NCI-H82 treated with DMSO at 0.1 percent for 48 hours (cell line): ENCODE results near the gene HNRNPL.
"Not testable (repeated sequence)": the region's sequence is repeated elsewhere in the genome, so short reads cannot be mapped to it uniquely, and the experiment has no call there.

Source experiments
- DNase-seq: peaks from one replicate; lab custom pipeline; 2025; ENCODE audit not compliant: unreplicated experiment; lab: John Stamatoyannopoulos, UW

Gene HNRNPL

GRCh38 chr19:38869836-38870607 lies 20.2 kb upstream of the HNRNPL start:
- peak; percentile 30 for DNase-seq

DNA sequence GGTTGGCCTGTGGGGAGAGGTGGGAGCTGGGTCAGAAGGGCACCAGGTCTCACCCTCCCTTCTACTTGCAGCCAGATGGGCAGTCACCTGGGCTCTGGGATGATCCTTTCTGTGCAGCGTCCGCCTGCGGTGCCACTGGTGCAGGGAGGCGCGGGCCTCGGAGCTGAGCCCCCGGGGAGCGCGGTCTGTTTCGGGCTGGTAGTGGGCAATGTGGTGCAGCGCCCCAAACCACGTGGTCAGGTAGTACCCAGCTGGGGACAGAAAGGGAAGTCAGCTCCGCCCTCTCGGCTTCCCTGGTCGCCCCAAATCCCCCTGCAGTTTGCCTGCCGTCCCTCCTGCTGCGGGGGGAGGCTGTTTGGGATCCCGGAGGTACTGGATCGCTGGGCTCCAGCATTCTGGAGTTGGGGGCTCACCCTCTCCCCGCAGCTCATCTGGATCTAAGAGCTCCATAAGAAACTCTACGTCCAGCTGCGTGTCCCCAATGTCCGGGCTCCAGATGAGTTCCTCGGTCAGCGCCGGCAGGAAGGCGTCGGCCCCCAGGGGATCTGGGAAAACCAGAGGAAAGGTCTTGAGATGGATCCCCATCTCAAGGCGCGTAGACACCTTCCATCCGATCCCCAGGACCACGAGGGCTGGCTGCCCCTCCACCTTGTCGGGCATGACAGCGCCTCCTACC lies 19.5 kb upstream of the HNRNPL start:
- DNase-seq, result no peak

DNA sequence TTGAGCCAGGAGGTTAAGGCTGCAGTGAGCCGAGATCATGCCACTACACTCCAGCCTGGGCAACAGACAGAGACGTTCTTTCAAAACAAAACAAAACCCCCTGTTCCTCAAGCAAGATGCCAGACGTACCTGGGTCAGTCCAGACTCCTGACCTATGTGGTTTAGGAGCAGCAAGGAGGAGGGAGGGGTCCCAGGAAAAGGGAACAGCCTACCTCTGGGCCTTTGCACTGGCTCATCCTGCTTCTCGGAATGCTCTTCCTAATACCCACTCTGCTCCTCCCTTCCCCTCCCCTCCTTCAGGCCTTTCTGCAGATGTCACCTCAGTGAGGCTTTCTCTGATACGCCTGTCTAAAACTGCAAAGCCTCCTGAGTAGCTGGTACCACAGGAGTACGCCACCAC lies 18.8 kb upstream of the HNRNPL start:
- DNase-seq, result no peak

DNA sequence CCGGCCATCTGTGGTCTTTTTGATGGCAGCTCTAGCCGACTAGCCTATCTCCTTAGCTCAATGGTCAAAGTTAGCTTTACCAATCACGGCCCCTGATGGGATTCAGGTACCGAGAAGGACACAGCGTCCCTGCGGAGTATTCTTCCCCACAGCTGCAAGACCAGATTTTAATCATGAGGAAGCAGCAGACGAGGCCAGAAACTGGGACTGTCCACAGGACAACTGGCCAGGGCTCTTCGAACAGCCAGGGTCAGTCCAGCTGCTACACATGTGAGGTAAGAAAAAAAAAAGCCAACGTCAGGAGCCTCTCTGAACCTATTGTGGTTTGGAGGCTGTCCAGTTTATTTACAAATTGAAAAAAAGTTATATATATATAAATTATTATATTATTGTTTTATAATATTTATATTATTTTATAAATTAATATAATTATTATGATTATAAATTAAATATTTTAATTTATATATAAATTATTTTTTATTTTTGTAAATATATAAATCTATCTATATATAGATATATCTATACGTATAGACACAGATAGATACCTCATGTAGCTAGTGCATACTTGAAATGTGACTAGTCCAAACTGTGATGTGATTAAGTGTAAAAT lies 17.5 kb upstream of the HNRNPL start:
- no peak for DNase-seq

DNA sequence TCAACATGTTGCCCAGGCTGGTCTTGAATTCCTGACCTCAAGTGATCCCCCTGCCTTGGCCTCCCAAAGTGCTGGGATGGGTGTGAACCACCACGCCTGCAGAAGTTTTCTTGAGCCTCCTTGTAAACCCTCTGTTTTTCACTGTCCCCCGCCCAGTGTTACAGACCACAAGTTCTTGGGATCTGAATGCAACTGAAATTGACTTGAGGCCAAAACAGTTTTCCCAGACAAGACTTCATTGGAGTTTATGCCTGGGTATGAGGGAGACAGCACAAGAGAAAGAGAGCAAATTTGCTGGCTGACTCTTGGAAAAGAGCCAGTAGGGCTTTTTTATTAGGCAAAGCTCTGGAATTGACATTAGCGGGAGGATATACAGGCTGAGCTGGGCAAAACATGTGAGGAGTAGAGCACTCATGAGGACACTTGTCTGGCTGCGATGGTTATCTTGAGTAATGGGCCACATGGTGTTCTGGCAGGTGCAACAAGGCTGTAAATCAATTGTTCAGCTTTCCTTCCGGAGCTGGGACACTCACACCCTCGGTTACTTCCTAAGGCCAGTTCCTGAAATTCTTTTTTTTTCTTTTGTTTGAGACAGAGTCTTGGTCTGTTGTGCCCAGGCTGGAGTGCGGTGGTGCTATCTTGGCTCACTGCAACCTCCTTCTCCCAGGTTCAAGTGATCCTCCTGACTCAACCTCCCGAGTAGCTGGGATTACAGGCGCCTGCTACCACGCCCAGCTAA lies 12.7 kb upstream of the HNRNPL start:
- DNase-seq, result no peak

DNA sequence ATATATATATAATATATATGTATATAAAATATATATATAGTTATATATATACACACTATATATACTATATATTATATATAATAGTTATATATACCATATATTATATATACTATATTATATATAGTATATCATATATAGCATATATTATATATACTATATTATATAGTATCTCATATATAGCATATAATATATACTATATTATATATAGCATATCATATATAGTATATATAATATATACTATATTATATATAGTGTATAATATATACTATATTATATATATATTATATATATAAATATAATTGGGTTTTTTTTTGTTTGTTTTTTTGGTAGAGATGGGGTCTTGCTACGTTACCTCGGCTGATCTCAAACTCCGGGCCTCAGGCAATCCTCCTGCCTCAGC lies 11.6 kb upstream of the HNRNPL start:
- no peak for DNase-seq

DNA sequence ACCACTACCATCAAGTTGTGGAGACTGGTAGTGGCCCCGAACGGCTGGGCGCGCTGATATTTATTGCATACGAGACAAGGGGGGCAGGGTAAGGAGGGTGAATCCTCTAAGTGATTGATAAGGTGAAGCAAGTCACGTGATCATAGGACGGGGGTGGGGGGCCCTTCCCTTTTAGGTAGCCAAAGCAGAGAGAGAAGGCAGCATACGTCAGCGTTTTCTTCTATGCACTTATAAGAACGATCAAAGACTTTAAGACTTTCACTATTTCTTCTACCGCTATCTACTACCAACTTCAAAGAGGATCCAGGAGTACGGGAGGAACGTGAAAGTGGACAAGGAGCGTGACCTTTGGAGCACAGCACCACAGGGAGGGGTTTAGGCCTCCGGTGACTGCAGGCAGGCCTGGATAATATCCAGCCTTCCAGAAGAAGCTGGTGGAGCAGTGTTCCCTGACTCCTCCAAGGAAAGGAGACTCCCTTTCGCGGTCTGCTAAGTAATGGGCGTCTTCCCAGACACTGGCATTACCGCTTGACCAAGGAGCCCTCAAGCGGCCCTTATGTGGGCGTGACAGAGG lies 9.9 kb upstream of the HNRNPL start:
- not testable (repeated sequence) for DNase-seq

- DNase-seq, result no peak
Measured at GRCh38 chr19:38856813-38857212, 7.0 kb upstream of the HNRNPL start.

DNA sequence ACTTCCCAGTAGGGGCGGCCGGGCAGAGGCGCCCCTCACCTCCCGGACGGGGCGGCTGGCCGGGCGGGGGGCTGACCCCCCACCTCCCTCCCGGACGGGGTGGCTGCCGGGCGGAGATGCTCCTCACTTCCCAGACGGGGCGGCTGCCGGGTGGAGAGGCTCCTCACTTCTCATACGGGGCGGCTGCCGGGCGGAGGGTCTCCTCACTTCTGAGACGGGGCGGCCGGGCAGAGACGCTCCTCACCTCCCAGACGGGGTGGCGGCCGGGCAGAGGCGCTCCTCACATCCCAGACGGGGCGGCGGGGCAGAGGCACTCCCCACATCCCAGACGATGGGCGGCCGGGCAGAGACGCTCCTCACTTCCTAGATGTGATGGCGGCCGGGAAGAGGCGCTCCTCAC lies 6.0 kb upstream of the HNRNPL start:
- not testable (repeated sequence) for DNase-seq

- peak; percentile 16 for DNase-seq
Measured at GRCh38 chr19:38854961-38855360, 5.2 kb upstream of the HNRNPL start.

DNA sequence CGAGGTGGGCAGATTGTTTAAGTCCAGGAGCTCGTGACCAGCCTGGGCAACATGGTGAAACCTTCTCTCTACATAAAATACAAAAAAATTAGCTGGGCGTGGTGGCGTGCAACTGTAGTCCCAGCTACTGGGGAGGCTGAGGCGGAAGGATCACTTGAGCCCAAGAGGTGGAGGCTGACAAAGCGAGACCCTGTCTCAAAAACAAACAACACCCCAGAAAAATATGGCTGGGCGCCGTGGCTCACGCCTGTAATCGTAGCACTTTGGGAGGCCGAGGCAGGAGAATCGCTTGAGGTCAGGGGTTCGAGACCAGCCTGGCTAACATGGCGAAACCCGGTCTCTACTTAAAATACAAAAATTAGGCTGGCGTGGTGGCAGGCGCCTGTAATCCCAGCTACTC lies 3.4 kb upstream of the HNRNPL start:
- no peak for DNase-seq

GRCh38 chr19:38852231-38853044 lies 2.7 kb upstream of the HNRNPL start:
- no peak for DNase-seq

DNA sequence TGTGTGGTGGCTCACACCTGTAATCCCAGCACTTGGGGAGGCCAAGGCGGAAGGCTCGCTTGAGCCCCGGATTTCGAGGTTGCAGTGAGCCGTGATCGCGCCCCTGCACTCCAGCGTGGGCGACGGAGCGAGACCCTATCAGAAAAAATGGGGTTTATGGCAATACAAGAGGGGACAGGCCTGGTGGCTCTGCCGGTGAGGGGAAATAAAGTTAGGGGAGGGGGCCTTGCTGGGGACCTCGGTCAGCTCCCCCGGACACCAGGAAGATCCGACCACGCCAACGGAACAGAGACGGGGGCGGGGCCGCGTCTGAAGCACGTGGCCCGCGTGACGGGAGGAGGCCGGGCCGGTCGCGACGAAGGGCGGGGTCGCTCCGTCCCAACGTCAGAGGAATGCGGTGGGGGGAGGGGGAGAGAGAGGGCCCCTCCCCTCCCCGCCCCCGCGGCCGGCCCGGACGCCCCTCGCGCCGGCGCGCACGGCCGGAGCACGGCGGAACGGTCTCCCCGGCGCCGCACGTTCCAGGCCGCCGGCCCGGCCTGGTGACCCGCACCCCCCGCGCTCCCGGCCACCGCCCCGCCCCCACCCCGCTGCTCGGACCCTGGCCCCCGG lies 1.9 kb upstream of the HNRNPL start:
- DNase-seq, result peak; percentile 82

GRCh38 chr19:38850976-38851621 lies 1.3 kb upstream of the HNRNPL start:
- DNase-seq, result peak; percentile 51

- DNase-seq, result no peak
Measured at GRCh38 chr19:38850436-38850975, 720 bp upstream of the HNRNPL start.

DNA sequence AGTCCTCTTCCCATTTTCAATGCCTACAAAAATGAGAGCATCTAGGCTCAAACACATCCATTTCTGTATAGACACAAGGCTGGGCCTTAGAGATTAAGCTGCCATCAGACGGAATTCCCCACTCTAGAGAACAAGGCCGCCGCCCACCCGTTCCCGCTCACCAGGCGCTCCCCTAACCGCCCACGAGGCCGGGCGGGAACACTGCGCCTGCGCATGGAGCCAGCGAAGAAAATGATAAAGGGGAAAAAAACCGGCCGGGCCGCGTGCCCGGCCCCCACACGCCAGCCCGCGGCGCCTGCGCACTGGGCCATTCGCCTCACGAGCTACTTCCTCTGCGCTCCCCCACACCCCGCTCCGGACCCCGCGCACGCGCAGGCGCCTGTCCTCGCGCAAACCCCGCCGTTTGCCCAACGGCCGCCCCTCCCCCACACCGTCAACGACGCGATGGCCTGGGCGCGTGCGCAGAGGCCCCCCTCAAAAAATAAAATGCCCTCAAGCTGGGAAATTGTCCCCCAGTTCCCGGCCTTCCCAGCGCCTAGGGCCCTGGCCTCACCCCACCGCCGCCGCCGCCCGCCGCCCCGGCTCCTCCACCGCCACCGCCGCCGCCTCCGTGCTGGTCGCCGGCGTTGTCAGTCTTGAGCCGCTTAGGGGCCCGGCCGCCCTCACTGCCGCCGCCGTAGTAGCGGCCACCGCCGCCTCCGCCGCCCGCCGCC lies 483 bp downstream of the HNRNPL start:
- peak; percentile 83 for DNase-seq

- DNase-seq, result no peak
Measured at GRCh38 chr19:38848299-38849146, 1.3 kb downstream of the HNRNPL start.

DNA sequence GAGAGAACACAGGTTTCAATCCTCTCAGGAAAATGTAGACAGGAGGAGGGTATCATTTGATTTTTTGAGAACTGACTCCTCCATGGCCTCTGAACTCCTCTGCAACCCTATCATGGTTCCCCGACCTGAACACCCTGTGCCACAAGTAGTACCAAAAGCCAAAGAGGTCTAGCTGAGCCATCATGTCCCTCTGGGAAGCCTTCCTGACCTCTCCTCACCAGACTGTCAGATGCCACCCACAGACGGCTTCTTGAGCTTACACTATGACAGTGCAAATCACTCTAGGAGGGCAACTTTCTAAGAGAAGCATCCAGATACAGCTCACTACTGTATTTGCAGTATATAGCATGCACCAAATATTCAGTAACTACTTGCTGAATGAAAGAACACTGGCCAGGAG lies 3.7 kb downstream of the HNRNPL start:
- no peak for DNase-seq
